Left ventricle myocardium superior (tissue), 1 donor: ENCODE data around the gene TRAPPC2. TPM values are rescaled to one million over a fixed set of nuclear protein-coding genes. Genes with fewer than 3 reads are reported as not detected.

ENCODE experiments used
- ATAC-seq: fragments of 200-7000 bp; cut with Tn5 transposase; one replicate; pipeline ENCODE4 v1.9.1; 2020; ENCODE audit warnings: mild to moderate bottlenecking, moderate library complexity
- DNase-seq: peaks from one replicate; pipeline ENCODE4 v3.0.0-alpha.2; 2020
- intact Hi-C: fragments of 100-400 bp; cut with micrococcal nuclease; formaldehyde crosslinking; loops from one replicate; pipeline ENCODE4 v1.11.0; 2022
- total RNA-seq: library from RNA; stranded (reverse); fragmentation: NEBNext Ultra II Directional; extraction: Animal tissue kit (Norgen Biotek cat#: 25700); gene quantifications from one replicate; pipeline ENCODE4 v1.2.1, GENCODE V29; 2021
- donor health status: DM: no; HTN: yes; CAD: no; lungs with severe emphysema.

Gene TRAPPC2
- total RNA-seq, 1 donor from 2014 or later: 6.3 TPM

GRCh38 chrX:13703589-13703988 is 30.8 kb downstream of the TRAPPC2 start:
- ATAC-seq: no peak
- DNase-seq: no peak
- intact Hi-C loops: no loop called here

GRCh38 chrX:13703135-13703534 is 31.3 kb downstream of the TRAPPC2 start:
- no peak for ATAC-seq
- intact Hi-C loops: no loop called here

GRCh38 chrX:13702111-13702789 is 32.2 kb downstream of the TRAPPC2 start:
- ATAC-seq: no peak
- intact Hi-C loops: no loop called here
- no peak for DNase-seq

More at GRCh38 chrX:13703135-13703534, 31.3 kb downstream of the TRAPPC2 start:
- no peak for DNase-seq

- DNase-seq: no peak
- ATAC-seq: no peak
- intact Hi-C loops: no loop called here
These were observed 34.0 kb downstream of the TRAPPC2 start for GRCh38 chrX:13700380-13700779.

GRCh38 chrX:13699183-13699826 is 35.1 kb downstream of the TRAPPC2 start:
- no peak for DNase-seq
- intact Hi-C loops: no loop called here
- peak; percentile 78 for ATAC-seq

- ATAC-seq: no peak
- intact Hi-C loops: no loop called here
- DNase-seq: no peak
These were observed 36.0 kb downstream of the TRAPPC2 start for GRCh38 chrX:13698432-13698831.

GRCh38 chrX:13697976-13698375 is 36.4 kb downstream of the TRAPPC2 start:
- intact Hi-C loops: no loop called here
- no peak for ATAC-seq

GRCh38 chrX:13697455-13697854 is 37.0 kb downstream of the TRAPPC2 start:
- ATAC-seq: no peak
- intact Hi-C loops: no loop called here
- no peak for DNase-seq

More at GRCh38 chrX:13697976-13698375, 36.4 kb downstream of the TRAPPC2 start:
- no peak for DNase-seq

- intact Hi-C loops: no loop called here
- no peak for ATAC-seq
These were observed 38.8 kb downstream of the TRAPPC2 start for GRCh38 chrX:13695601-13696115.

GRCh38 chrX:13694983-13695382 is 39.4 kb downstream of the TRAPPC2 start:
- no peak for DNase-seq
- intact Hi-C loops: no loop called here
- ATAC-seq: no peak

More at GRCh38 chrX:13695601-13696115, 38.8 kb downstream of the TRAPPC2 start:
- DNase-seq: no peak

GRCh38 chrX:13694359-13694758 is 40.1 kb downstream of the TRAPPC2 start:
- intact Hi-C loops: no loop called here
- DNase-seq (no peak), ATAC-seq (no peak)

GRCh38 chrX:13693341-13693961 is 41.0 kb downstream of the TRAPPC2 start:
- no peak for DNase-seq
- ATAC-seq: no peak
- intact Hi-C loops: no loop called here

GRCh38 chrX:13692771-13693231 is 41.6 kb downstream of the TRAPPC2 start:
- no peak for ATAC-seq
- intact Hi-C loops: no loop called here

GRCh38 chrX:13691841-13692371 is 42.5 kb downstream of the TRAPPC2 start:
- intact Hi-C loops: no loop called here
- DNase-seq: no peak
- no peak for ATAC-seq

More at GRCh38 chrX:13692771-13693231, 41.6 kb downstream of the TRAPPC2 start:
- DNase-seq: no peak

- no peak for DNase-seq
- no peak for ATAC-seq
- intact Hi-C loops: no loop called here
These were observed 43.6 kb downstream of the TRAPPC2 start for GRCh38 chrX:13690836-13691235.

- intact Hi-C loops: no loop called here
- ATAC-seq (peak; percentile 22), DNase-seq (no peak)
These were observed 44.6 kb downstream of the TRAPPC2 start for GRCh38 chrX:13689741-13690211.

- ATAC-seq (peak; percentile 99), DNase-seq (peak; percentile 91)
- intact Hi-C loops: no loop called here
These were observed 45.3 kb downstream of the TRAPPC2 start, which contains the start of gene RAB9A for GRCh38 chrX:13688958-13689740. TSS of gene RAB9A (plus strand) at chrX:13689128. CDS start at chrX:13708747, 19,619 bp downstream.

GRCh38 chrX:13688384-13688957 is 45.9 kb downstream of the TRAPPC2 start:
- ATAC-seq: no peak
- no peak for DNase-seq
- intact Hi-C loops: no loop called here
